HFF-Myc (cell line): Measurements from ENCODE around the gene DNAAF3.
"Not testable (repeated sequence)": the region's sequence is repeated elsewhere in the genome, so short reads cannot be mapped to it uniquely, and the experiment has no call there.

Experiments used
- DNase-seq: peaks from one replicate; pipeline ENCODE4 v3.0.0-alpha.2; 2011; ENCODE audit warnings: low read depth; ENCODE audit errors: extremely low read depth
- H3K4me3 ChIP-seq: replicated peaks from 2 replicates; pipeline ENCODE4 v1.5.1; 2011; ENCODE audit warnings: low read depth, mild to moderate bottlenecking, control low read depth, low read length
- CTCF ChIP-seq: IDR thresholded peaks from 2 replicates; pipeline ENCODE4 v1.5.1; 2012; ENCODE audit warnings: mild to moderate bottlenecking, low read depth, low read length, control low read depth; ENCODE audit errors: missing control alignments

Gene DNAAF3

GRCh38 chr19:55176076-55176475 is 9.7 kb upstream of the DNAAF3 start:
- no peak overlapping the region for H3K4me3 ChIP-seq
- no peak for TF ChIP-seq CTCF
- DNase-seq: no peak

DNA sequence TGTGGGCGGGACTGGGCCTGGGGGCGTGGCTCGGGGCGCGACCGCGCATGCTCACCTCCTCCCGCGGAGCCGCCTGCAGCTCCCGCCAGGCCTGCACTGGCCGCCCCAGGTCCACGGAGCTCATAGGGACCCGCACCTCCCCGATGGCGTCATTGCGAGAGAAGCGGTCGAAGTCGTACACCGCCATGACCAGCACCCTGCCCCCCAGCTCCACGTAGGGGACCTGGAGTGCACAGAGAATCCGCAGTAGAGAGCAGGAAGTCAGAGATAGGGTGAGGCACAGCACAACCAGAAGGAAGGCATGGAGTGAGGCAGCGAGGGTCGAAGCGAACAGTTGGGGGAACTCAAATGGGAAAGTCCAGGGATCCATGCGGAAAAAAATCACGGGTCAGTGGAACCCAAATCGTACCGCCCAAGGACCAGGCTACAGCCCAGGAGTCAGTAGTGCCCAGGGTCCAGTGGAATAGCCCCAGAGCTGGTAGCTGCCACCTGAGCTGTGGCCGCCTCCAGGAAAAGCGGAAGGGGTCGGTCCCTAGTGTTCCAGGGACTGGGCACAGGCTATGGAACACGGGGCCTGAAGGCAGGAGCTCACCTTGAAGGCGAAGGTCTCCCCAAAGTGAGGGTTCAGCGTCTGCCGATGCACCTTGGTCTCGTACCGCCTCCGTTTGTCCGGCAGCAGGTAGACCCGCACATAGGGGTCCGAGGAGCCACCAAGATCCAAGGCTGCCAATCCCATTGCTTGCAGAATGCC is 8.9 kb upstream of the DNAAF3 start:
- no peak for DNase-seq
- TF ChIP-seq CTCF: no peak
- no peak overlapping the region for H3K4me3 ChIP-seq

- TF ChIP-seq CTCF: no peak
- no peak overlapping the region for H3K4me3 ChIP-seq
- DNase-seq: no peak
These were observed 8.2 kb upstream of the DNAAF3 start for GRCh38 chr19:55174425-55175116.

DNA sequence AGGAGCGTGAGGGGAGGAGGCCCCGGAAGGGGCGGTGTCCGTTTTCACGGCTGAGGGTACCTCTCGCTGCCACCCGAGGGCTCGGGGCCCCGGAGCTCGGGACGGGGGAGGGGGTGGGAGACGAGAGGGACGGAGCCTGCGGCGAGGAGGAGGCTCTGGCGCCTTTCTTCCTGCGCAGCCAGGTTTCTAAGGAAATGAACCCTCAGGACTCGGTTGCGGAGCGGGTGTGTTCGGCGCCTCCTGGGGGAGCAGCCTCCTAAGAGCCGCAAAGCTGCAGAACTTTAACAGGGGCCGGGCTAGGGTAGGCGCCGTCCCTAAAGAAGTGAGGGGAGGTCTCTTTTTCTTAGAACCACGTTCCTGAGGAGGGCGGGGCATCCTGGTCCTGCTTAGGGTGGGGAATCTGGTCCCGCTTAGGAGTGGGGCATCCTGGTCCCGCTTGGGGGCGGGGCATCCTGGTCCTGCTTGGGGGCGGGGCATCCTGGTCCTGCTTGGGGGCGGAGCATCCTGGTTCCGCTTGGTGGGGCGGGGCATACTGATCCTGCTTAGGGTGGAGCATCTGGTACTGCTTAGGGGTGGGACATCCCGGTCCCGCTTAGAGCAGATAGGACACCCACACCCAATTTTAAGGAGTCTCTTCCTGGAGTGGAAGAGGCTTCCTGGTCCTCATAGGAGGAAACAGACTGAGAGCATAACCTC is 7.4 kb upstream of the DNAAF3 start:
- TF ChIP-seq CTCF: no peak
- peak overlapping the region; percentile 47 for H3K4me3 ChIP-seq
- no peak for DNase-seq

GRCh38 chr19:55173186-55173713 is 6.8 kb upstream of the DNAAF3 start:
- no peak for TF ChIP-seq CTCF
- peak overlapping the region; percentile 47 for H3K4me3 ChIP-seq
- DNase-seq: no peak

GRCh38 chr19:55172741-55173140 is 6.3 kb upstream of the DNAAF3 start:
- H3K4me3 ChIP-seq: peak overlapping the region; percentile 47
- no peak for DNase-seq
- no peak for TF ChIP-seq CTCF

GRCh38 chr19:55172318-55172717 is 5.9 kb upstream of the DNAAF3 start:
- H3K4me3 ChIP-seq, DNase-seq: not testable (repeated sequence)
